PC-3 (cell line): ENCODE results near the gene PPP1R3G.

ENCODE experiments used
- EZH2 ChIP-seq: fragments of 300-600 bp; sonication (generic); IDR thresholded peaks from one replicate; pipeline ENCODE4 v1.6.1; 2017; ENCODE audit warnings: antibody characterized with exemption, mild to moderate bottlenecking, low read length; ENCODE audit not compliant: unreplicated experiment
- EZH2phosphoT487 ChIP-seq: fragments of 300-600 bp; sonication (generic); IDR thresholded peaks from 2 replicates; pipeline ENCODE4 v1.6.1; 2018; ENCODE audit warnings: mild to moderate bottlenecking, antibody characterized with exemption, low read length, borderline replicate concordance
- TF ChIP-seq, protein P1 (sequence below): fragments of 300-600 bp; sonication (generic); conservative IDR thresholded peaks from 2 replicates; pipeline ENCODE4 v1.5.1; 2017; ENCODE audit warnings: antibody characterized with exemption, low read depth, mild to moderate bottlenecking, low read length

- TF ChIP-seq, protein P1, sequence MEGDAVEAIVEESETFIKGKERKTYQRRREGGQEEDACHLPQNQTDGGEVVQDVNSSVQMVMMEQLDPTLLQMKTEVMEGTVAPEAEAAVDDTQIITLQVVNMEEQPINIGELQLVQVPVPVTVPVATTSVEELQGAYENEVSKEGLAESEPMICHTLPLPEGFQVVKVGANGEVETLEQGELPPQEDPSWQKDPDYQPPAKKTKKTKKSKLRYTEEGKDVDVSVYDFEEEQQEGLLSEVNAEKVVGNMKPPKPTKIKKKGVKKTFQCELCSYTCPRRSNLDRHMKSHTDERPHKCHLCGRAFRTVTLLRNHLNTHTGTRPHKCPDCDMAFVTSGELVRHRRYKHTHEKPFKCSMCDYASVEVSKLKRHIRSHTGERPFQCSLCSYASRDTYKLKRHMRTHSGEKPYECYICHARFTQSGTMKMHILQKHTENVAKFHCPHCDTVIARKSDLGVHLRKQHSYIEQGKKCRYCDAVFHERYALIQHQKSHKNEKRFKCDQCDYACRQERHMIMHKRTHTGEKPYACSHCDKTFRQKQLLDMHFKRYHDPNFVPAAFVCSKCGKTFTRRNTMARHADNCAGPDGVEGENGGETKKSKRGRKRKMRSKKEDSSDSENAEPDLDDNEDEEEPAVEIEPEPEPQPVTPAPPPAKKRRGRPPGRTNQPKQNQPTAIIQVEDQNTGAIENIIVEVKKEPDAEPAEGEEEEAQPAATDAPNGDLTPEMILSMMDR = no peak
- TF ChIP-seq EZH2phosphoT487 = no peak
- TF ChIP-seq EZH2 = no peak
Observed at GRCh38 chr6:5124526-5124925, 39.4 kb downstream of the PPP1R3G start.
